GM19455 (cell line): ENCODE measurements around the gene HDDC2.

ENCODE experiments used
- ATAC-seq: cut with Tn5 transposase; IDR thresholded peaks from one replicate; pipeline ENCODE4 v1.9.1; 2021; ENCODE audit not compliant: unreplicated experiment

Gene HDDC2

DNA sequence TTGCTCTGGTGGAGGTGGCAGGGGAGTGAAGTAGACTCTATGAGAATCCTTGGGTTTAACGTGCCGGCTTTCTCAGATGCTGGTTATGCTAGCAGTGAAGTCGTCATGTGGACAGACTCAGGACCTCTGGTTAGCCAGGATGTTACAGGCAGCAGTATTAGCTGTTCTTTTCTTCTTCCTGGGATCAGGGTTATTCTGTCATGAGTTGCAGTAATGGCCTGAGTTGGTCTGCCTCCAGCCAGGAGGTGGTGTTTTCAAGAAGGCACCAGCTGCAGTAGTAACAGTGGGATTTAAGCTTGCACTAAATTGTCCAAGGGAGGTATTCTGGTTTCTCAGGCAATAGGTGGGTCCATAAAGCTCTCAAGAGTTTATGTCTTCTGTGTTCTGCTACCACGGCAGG lies 56.7 kb downstream of the HDDC2 start:
- no peak for ATAC-seq

DNA sequence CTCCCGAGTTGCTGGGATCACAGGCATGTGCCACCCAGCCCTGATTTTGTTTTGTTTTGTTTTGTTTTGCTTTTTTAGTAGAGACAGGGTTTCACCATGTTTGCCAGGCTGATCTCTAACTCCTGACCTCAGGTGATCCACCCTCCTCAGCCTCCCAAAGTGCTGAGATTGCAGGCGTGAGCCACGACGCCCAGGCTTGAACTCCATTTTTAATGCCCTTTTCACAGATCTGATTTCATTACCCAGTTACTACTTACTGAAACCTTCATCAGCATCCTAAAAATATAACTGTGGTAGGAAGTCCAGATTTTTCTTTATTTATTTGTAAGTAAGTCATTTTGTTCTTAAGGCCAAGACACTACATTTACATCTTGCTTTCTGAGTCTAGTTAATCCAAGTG lies 64.0 kb downstream of the HDDC2 start:
- ATAC-seq: no peak

DNA sequence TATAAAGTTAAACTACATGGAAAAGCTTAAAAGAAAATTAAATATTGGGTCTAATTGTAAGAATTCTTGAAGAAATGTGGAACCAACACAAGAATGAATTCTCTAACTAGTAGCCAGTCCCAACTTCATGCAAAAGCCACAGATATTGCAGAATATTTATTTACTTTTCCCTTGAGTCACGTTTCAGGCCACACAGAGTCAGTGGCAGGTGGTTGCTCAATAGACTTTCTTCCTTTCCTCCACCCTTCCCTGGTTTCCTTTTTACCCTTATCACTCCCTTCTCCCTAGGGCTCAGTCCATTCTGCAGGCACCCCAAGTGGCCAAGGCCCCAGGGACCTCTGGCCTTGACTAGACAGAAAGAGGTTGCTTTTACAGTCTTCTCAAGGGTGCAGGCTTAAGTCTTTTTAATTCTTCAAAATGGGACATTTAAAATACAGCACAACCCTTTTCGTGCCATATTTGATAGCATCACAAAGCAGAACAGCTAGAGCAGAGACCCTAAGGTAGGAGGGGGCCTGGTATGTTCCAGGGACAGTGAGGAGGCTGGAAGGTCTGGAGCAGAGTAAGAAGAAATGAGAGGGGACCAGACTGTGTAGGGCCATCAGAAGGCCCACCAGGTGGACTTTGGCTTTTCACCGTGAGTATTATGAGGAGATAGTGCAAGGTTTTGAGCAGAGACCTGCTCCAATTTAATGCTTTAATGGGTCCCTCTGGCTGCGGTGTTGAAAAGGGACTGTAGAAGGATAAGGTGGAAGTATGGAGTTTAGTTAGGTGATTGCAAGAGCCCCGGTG lies 65.0 kb downstream of the HDDC2 start:
- ATAC-seq: no peak

DNA sequence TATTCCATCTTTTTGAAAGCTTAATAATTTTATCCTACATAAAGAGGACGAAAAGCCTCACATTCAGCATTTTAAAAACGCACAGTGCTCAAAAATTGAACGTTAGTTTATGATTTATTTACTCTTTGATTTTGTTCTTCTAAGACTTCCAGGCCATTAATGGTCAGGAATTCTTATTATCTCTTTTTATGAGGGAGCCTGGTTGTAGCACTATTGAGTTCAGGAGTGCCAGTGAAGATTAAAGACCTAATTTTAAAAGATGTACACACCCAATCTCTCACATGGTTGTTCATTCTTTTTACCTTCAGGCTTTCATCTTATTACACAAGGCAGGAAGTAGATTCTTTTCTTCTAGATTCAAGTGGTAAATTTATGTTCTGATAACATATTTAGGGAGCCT lies 68.6 kb downstream of the HDDC2 start:
- no peak for ATAC-seq

GRCh38 chr6:125232466-125232865 lies 69.3 kb downstream of the HDDC2 start:
- no peak for ATAC-seq

- ATAC-seq: no peak
Measured at GRCh38 chr6:125231574-125232343, 70.0 kb downstream of the HDDC2 start.

DNA sequence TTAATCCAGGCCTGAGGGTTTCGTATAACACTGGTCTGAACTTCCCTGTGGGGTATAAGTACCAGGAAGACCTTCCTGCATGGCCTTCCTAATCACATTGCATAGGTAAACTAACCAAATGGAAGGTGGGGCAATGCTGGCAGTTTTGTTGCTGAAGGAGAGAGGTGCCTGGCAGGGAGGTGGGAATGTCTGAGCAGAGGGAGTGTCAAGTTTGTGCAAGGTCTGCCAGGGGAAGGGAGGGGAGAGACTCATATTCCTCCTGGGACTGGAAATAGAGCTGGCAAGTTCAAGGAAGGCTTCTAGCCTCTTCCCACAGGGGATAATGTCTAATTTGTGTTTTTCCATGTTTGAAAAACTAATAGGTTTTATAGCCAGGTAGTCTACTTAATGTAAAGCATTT lies 70.6 kb downstream of the HDDC2 start:
- ATAC-seq: no peak

DNA sequence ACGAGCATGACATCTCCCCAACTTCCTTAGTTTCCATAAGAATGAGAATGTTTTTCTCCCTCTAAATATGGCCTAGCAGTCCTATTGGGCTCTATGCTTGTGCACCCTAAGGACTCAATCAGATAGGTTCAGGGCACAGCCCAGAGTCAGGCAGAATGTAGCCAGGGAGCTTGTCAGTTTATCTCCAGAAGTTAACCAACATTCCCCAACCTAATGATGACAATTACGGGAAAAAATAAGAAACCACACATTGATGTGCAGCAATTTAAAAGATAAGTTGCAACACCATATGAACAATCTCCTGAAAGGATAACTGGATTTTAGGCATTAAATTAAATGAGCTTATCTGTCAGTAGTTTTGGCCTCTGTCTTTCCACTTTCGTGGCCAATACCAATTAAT lies 71.1 kb downstream of the HDDC2 start:
- ATAC-seq: no peak

DNA sequence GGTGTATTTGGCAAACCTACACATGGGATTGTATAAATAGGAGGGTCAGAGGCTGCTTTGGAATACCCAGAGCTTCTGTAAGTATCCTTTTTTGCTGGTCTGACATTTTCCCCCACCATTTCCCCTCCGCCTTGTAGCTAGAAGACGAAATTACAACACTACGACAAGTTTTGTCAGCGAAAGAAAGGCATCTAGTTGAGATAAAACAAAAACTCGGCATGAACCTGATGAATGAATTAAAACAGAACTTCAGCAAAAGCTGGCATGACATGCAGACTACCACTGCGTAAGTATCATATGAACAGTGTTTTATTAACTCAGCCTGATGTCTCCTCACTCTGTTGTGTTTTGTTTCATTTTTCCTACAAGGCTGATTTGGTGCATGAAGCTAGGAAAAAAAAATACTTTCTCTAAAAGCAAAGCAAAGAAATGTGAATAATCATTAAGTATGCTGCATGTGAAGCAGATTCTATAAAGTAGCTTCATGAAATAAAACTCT lies 72.7 kb downstream of the HDDC2 start:
- no peak for ATAC-seq

- ATAC-seq: no peak
Measured at GRCh38 chr6:125227244-125227643, 74.5 kb downstream of the HDDC2 start.
